GM23338 (cell line): ENCODE data around the gene GPR39. TPM values are rescaled to one million over a fixed set of nuclear protein-coding genes. Genes with fewer than 3 reads are reported as not detected.
"Not testable (repeated sequence)": the region's sequence is repeated elsewhere in the genome, so short reads cannot be mapped to it uniquely, and the experiment has no call there.

Experiments
- ATAC-seq: fragments of 200-7000 bp; cut with Tn5 transposase; 3 replicates; pipeline ENCODE4 v1.9.1; 2020
- DNase-seq: peaks from one replicate; pipeline ENCODE4 v3.0.0-alpha.2; 2015; ENCODE audit warnings: low spot score
- H2AFZ ChIP-seq: fragments of 200-600 bp; sonication (generic); 2 replicates; pipeline ENCODE4 v1.8.0; 2016; ENCODE audit warnings: antibody characterized with exemption, mild to moderate bottlenecking, moderate library complexity
- H3F3A ChIP-seq: fragments of 200-600 bp; sonication (generic); replicated peaks from 2 replicates; pipeline ENCODE4 v1.8.0; 2017; ENCODE audit warnings: antibody characterized with exemption, mixed run types, low read depth
- H3K27ac ChIP-seq: fragments of 200-600 bp; sonication (generic); 2 replicates; pipeline ENCODE4 v1.6.1; 2016; ENCODE audit warnings: low read depth
- H3K27me3 ChIP-seq: fragments of 200-600 bp; sonication (generic); 2 replicates; pipeline ENCODE4 v1.8.0; 2016; ENCODE audit warnings: mild to moderate bottlenecking, mixed run types, moderate library complexity; ENCODE audit not compliant: insufficient read depth
- H3K36me3 ChIP-seq: fragments of 200-600 bp; sonication (generic); 2 replicates; pipeline ENCODE4 v1.8.0; 2016; ENCODE audit warnings: mild to moderate bottlenecking; ENCODE audit not compliant: insufficient read depth
- H3K4me1 ChIP-seq: fragments of 200-600 bp; sonication (generic); 2 replicates; pipeline ENCODE4 v1.8.0; 2016; ENCODE audit warnings: mild to moderate bottlenecking, moderate library complexity; ENCODE audit not compliant: insufficient read depth
- H3K4me2 ChIP-seq: fragments of 200-600 bp; sonication (generic); 2 replicates; pipeline ENCODE4 v1.7.1; 2017; ENCODE audit warnings: mixed run types
- H3K4me3 ChIP-seq: fragments of 200-600 bp; sonication (generic); 2 replicates; pipeline ENCODE4 v1.6.1; 2016; ENCODE audit warnings: mixed run types
- H3K79me2 ChIP-seq: fragments of 200-600 bp; sonication (generic); replicated peaks from 2 replicates; pipeline ENCODE4 v1.8.0; 2017; ENCODE audit warnings: mild to moderate bottlenecking; ENCODE audit not compliant: insufficient read depth
- H3K9me2 ChIP-seq: fragments of 200-600 bp; sonication (generic); 2 replicates; pipeline ENCODE4 v1.8.0; 2017; ENCODE audit not compliant: insufficient read depth
- H4K20me1 ChIP-seq: fragments of 200-600 bp; sonication (generic); replicated peaks from 2 replicates; pipeline ENCODE4 v1.8.0; 2017; ENCODE audit warnings: mild to moderate bottlenecking; ENCODE audit not compliant: insufficient read depth
- H3K27ac Mint-ChIP-seq: 2 replicates; pipeline ENCODE4 v1.8.0; 2020; ENCODE audit warnings: inconsistent platforms, mild to moderate bottlenecking, moderate library complexity, mixed read lengths
- H3K27me3 Mint-ChIP-seq: 3 replicates; pipeline ENCODE4 v1.8.0; 2022; ENCODE audit warnings: low read depth, mild to moderate bottlenecking, moderate library complexity, mixed read lengths, inconsistent platforms; ENCODE audit not compliant: insufficient read depth, poor library complexity
- H3K36me3 Mint-ChIP-seq: 3 replicates; pipeline ENCODE4 v1.8.0; 2021; ENCODE audit warnings: low read depth, mild to moderate bottlenecking, inconsistent platforms, moderate library complexity, mixed read lengths
- H3K4me1 Mint-ChIP-seq: 3 replicates; pipeline ENCODE4 v1.8.0; 2020; ENCODE audit warnings: mild to moderate bottlenecking, inconsistent platforms, mixed read lengths
- H3K4me3 Mint-ChIP-seq: 3 replicates; pipeline ENCODE4 v1.8.0; 2021; ENCODE audit warnings: moderate library complexity, mild to moderate bottlenecking, inconsistent platforms, mixed read lengths
- H3K9me3 Mint-ChIP-seq: 3 replicates; pipeline ENCODE4 v1.8.0; 2020; ENCODE audit warnings: moderate library complexity, mild to moderate bottlenecking, inconsistent platforms, mixed read lengths
- CREB1 ChIP-seq: fragments of 250-450 bp; sonication (Bioruptor Pico); IDR thresholded peaks from 2 replicates; pipeline ENCODE4 v1.5.0; 2020; ENCODE audit warnings: low read depth, mild to moderate bottlenecking, moderate library complexity
- CTCF ChIP-seq, 2 experiments: fragments of 200-600 bp in 1 of 2; sonication (generic) in 1 of 2; conservative IDR thresholded peaks; 2 replicates each; pipeline versions ENCODE4 v1.5.1 to v1.6.1; 2016 to 2017; ENCODE audit warnings: antibody characterized with exemption in 2 of 2, low read depth in 2 of 2, mild to moderate bottlenecking in 2 of 2, moderate library complexity in 1 of 2
- EZH2 ChIP-seq: fragments of 200-600 bp; sonication (generic); IDR thresholded peaks from one replicate; pipeline ENCODE4 v1.8.0; 2017; ENCODE audit warnings: antibody characterized with exemption, mild to moderate bottlenecking, low read depth; ENCODE audit not compliant: unreplicated experiment
- EZH2phosphoT487 ChIP-seq: fragments of 200-600 bp; sonication (generic); IDR thresholded peaks from one replicate; pipeline ENCODE4 v1.8.1; 2018; ENCODE audit warnings: antibody characterized with exemption; ENCODE audit not compliant: unreplicated experiment
- JUNB ChIP-seq: IDR thresholded peaks from one replicate; pipeline ENCODE4 v1.6.1; 2016; ENCODE audit warnings: antibody characterized with exemption; ENCODE audit not compliant: unreplicated experiment
- NANOG ChIP-seq: IDR thresholded peaks from 2 replicates; pipeline ENCODE4 v1.6.1; 2016; ENCODE audit warnings: antibody characterized with exemption, borderline replicate concordance
- POLR2AphosphoS5 ChIP-seq: IDR thresholded peaks from 2 replicates; pipeline ENCODE4 v1.6.1; 2016; ENCODE audit warnings: antibody characterized with exemption, low read depth
- STAT1 ChIP-seq: IDR thresholded peaks from one replicate; pipeline ENCODE4 v1.6.1; 2016; ENCODE audit warnings: antibody characterized with exemption; ENCODE audit not compliant: unreplicated experiment
- ZNF114 ChIP-seq: fragments of 250-450 bp; sonication (Bioruptor Pico); IDR thresholded peaks from 2 replicates; pipeline ENCODE4 v1.5.0; 2020; ENCODE audit warnings: mild to moderate bottlenecking, moderate library complexity
- ZNF331 ChIP-seq: fragments of 250-450 bp; sonication (Bioruptor Pico); IDR thresholded peaks from 2 replicates; pipeline ENCODE4 v1.5.0; 2020; ENCODE audit warnings: low read depth, mild to moderate bottlenecking, moderate library complexity
- polyA plus RNA-seq: library from polyadenylated mRNA; unstranded; fragments of >200 nt; fragmentation: Nextera tagmentation; extraction: Ambion mirVana; gene quantifications from 2 replicates; pipeline ENCODE4 v1.2.1, GENCODE V29; 2016
- total RNA-seq: library from RNA; depleted of rRNA; stranded (reverse); fragments of >200 nt; shearing (Covaris generic); gene quantifications from 2 replicates; pipeline ENCODE4 v1.2.3, GENCODE V29; 2014
- TF ChIP-seq, protein P1 (sequence below): fragments of 250-450 bp; sonication (Bioruptor Pico); IDR thresholded peaks from 2 replicates; pipeline ENCODE4 v1.5.0; 2020; ENCODE audit warnings: mild to moderate bottlenecking, moderate library complexity

GPR39 gene
- total and polyA plus RNA-seq, 2 experiments from 2014 or later, result 0.55 to 1.9 TPM

GRCh38 chr2:132522901-132523300 is 106.3 kb downstream of the GPR39 start:
- peak; percentile 4 for DNase-seq
- H3K4me3 Mint-ChIP-seq, result no peak overlapping the region
- H3K9me2 ChIP-seq, result peaks cover 4% of the 10 kb centered on the region; the same call in 1 of the 2 replicates
- H3K4me1 Mint-ChIP-seq, result peaks cover 14% of the 10 kb centered on the region; the same call in 2 of the 3 replicates
- no peak overlapping the region for H2AFZ ChIP-seq
- H4K20me1 ChIP-seq, result no peaks in the 10 kb centered on the region
- no peak overlapping the region for H3K27ac Mint-ChIP-seq
- H3K4me3 ChIP-seq, result no peak overlapping the region
- peaks cover 2% of the 10 kb centered on the region for H3K27me3 Mint-ChIP-seq
- peaks cover 6% of the 10 kb centered on the region; the same call in 2 of the 3 replicates for H3K9me3 Mint-ChIP-seq
- TF ChIP-seq CREB1 (CRISPR knock-in tag) (no peak), STAT1 (no peak), JUNB (no peak), ZNF114 (no peak), EZH2phosphoT487 (no peak), POLR2AphosphoS5 (no peak), CTCF (conservative IDR thresholded peaks at IDR 0.05; ENCODE audit: low read depth in 2 of 2) (no peak), NANOG (no peak), ZNF331 (no peak), EZH2 (no peak)
- TF ChIP-seq, protein P1, sequence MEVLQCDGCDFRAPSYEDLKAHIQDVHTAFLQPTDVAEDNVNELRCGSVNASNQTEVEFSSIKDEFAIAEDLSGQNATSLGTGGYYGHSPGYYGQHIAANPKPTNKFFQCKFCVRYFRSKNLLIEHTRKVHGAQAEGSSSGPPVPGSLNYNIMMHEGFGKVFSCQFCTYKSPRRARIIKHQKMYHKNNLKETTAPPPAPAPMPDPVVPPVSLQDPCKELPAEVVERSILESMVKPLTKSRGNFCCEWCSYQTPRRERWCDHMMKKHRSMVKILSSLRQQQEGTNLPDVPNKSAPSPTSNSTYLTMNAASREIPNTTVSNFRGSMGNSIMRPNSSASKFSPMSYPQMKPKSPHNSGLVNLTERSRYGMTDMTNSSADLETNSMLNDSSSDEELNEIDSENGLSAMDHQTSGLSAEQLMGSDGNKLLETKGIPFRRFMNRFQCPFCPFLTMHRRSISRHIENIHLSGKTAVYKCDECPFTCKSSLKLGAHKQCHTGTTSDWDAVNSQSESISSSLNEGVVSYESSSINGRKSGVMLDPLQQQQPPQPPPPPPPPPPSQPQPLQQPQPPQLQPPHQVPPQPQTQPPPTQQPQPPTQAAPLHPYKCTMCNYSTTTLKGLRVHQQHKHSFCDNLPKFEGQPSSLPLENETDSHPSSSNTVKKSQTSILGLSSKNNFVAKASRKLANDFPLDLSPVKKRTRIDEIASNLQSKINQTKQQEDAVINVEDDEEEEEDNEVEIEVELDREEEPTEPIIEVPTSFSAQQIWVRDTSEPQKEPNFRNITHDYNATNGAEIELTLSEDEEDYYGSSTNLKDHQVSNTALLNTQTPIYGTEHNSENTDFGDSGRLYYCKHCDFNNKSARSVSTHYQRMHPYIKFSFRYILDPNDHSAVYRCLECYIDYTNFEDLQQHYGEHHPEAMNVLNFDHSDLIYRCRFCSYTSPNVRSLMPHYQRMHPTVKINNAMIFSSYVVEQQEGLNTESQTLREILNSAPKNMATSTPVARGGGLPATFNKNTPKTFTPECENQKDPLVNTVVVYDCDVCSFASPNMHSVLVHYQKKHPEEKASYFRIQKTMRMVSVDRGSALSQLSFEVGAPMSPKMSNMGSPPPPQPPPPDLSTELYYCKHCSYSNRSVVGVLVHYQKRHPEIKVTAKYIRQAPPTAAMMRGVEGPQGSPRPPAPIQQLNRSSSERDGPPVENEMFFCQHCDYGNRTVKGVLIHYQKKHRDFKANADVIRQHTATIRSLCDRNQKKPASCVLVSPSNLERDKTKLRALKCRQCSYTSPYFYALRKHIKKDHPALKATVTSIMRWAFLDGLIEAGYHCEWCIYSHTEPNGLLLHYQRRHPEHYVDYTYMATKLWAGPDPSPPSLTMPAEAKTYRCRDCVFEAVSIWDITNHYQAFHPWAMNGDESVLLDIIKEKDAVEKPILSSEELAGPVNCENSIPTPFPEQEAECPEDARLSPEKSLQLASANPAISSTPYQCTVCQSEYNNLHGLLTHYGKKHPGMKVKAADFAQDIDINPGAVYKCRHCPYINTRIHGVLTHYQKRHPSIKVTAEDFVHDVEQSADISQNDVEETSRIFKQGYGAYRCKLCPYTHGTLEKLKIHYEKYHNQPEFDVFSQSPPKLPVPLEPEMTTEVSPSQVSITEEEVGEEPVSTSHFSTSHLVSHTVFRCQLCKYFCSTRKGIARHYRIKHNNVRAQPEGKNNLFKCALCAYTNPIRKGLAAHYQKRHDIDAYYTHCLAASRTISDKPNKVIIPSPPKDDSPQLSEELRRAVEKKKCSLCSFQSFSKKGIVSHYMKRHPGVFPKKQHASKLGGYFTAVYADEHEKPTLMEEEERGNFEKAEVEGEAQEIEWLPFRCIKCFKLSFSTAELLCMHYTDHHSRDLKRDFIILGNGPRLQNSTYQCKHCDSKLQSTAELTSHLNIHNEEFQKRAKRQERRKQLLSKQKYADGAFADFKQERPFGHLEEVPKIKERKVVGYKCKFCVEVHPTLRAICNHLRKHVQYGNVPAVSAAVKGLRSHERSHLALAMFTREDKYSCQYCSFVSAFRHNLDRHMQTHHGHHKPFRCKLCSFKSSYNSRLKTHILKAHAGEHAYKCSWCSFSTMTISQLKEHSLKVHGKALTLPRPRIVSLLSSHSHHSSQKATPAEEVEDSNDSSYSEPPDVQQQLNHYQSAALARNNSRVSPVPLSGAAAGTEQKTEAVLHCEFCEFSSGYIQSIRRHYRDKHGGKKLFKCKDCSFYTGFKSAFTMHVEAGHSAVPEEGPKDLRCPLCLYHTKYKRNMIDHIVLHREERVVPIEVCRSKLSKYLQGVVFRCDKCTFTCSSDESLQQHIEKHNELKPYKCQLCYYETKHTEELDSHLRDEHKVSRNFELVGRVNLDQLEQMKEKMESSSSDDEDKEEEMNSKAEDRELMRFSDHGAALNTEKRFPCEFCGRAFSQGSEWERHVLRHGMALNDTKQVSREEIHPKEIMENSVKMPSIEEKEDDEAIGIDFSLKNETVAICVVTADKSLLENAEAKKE, result no peak
- no peaks in the 10 kb centered on the region for H3K36me3 ChIP-seq
- H3K4me2 ChIP-seq, result no peak overlapping the region
- H3K27ac ChIP-seq, result no peak overlapping the region
- H3F3A ChIP-seq, result no peaks in the 10 kb centered on the region
- H3K4me1 ChIP-seq, result peaks cover 6% of the 10 kb centered on the region; the same call in 1 of the 2 replicates
- no peaks in the 10 kb centered on the region for H3K27me3 ChIP-seq
- H3K79me2 ChIP-seq, result no peaks in the 10 kb centered on the region
- peaks cover 6% of the 10 kb centered on the region; the same call in 1 of the 3 replicates for H3K36me3 Mint-ChIP-seq
- ATAC-seq, result no peak

DNA sequence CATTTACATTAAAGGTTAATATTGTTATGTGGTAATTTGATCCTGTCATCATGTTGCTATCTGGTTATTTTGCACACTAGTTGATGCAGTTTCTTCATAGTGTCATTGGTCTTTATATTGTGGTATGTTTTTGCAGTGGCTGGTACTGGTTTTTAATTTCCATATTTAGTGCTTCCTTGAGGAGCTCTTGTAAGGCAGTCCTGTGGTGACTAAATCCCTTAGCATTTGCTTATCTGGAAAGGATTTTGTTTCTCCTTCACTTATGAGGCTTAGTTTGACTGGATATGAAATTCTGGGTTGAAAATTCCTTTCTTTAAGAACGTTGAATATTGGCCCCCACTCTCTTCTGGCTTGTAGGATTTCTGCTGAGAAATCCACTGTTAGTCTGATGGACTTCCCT is 120.5 kb downstream of the GPR39 start:
- not testable (repeated sequence) for H3K36me3 ChIP-seq, H3K27ac ChIP-seq, H3K27me3 ChIP-seq, H3K27me3 Mint-ChIP-seq, H4K20me1 ChIP-seq, ATAC-seq, H3K4me3 ChIP-seq, H3K79me2 ChIP-seq, H3F3A ChIP-seq, H3K27ac Mint-ChIP-seq, H3K4me3 Mint-ChIP-seq, H3K36me3 Mint-ChIP-seq, DNase-seq, H2AFZ ChIP-seq, H3K4me1 Mint-ChIP-seq, H3K9me2 ChIP-seq, H3K4me2 ChIP-seq, H3K4me1 ChIP-seq
- H3K9me3 Mint-ChIP-seq, result peaks cover 34% of the 10 kb centered on the region
